Fibroblast of upper back skin (primary cell): ENCODE data around the gene LRRC2.
"Not testable (repeated sequence)": the region's sequence is repeated elsewhere in the genome, so short reads cannot be mapped to it uniquely, and the experiment has no call there.

ENCODE experiments used
- DNase-seq: peaks from one replicate; pipeline ENCODE4 v3.0.0-alpha.2; 2013

LRRC2 gene

GRCh38 chr3:46494491-46494890 lies 71.6 kb downstream of the LRRC2 start:
- DNase-seq: not testable (repeated sequence)

DNA sequence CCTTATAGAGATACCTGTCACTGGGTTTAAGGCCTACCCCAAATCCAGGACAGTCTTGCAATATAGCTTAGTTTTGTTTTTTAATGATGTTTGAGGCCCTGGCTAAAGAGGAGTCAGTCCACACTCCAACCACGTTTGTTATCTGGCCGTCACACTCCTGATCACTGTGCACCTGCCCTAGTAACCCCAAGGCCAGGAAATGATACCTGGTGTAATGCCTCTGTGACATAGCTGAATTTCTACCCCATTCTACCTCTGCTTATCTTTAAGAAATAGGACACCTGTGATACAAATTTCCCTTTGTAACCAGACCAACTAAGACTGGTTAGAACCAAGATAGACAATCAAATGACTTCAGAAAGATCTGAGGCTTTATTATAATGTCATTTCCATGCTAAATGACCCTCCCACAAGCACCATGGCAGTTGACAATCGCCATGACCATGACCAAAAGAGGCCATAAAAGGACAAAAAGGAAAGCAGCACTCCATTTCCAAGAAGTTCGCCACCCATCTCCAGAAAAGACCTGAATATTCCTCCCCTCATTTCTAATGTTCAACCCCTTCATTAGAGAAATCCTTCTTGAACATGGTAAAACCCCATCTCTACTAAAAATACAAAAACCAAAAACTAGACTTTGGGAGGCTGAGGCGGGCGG lies 73.1 kb downstream of the LRRC2 start:
- no peak for DNase-seq

DNA sequence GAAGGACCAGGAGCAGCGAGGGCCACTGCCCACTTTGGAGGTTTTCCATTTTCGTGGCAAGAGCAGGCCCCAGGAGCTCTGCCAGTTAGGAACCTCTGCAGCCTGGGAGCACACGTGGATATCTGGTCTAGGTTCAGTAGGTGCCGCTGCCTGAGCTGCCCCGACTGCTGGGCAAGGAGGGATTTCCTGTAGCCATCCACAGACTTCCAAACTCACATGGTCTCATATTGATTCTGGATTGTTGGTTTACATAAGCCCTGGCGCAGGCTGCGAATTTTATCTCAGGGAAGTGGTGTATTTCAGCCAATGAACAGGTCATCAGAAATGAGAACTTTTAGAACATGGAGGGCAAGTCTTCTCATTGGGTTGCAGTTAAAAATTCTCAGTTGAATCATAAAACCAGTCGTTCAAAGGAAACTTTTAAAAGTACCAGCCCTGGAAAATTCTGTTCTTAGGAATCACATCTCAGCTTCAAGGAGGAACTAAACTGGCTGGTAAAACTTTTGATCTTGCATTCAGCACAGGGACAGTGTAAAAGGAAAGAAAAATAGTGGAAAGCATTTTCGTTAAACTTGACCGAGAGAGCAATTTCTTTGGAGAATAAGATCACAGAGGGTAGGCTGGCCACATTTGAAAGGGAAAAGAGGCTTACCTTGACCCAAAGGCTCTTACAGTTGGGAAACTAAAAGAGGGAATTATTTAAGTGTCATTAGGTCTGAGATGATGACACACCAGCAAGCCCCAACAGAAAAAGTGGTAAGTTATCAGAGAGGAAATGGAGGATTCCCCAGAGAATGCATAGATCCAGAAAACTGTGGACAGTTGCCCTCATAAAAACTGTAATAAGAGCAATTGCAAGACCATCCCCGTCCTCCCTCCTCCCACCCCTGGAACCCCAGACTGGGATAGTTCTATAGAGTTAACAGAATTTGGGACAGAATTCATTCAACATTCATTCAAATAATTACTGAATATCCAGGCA lies 74.7 kb downstream of the LRRC2 start:
- DNase-seq: no peak

DNA sequence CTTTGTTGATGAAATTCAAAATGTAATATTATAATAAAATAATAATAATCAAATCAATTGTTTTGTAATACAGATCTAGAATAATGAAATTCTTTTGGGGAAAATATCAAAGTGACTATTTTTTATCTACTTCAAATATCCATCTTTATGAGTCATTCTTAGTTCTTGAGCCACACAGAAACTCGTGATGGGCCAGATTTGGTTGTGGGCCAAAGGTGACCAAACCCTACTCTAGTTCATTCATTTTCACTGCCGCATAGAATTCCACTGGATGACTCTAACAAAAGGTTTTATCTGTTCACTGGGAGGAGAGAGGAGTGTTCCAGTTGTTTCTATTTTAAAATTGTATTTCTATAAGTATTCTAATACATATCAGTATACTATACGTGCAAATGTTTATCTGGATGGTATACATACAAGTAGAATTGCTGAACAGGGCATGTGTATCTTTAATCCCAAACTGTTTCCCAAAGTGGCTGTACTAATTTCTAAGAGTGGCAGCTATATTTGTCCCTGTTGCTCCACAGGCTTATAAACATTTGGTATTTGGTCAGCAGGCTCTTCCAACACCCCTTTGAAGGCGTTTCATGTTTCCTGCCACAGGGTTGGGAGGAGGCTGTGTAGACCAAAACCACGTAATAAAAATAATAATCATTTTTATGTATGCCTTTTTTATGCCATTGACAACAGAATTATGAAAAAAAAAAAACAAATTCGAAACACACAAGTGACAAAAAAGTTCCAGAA lies 75.6 kb downstream of the LRRC2 start:
- no peak for DNase-seq

GRCh38 chr3:46489875-46490274 lies 76.2 kb downstream of the LRRC2 start:
- DNase-seq: peak; percentile 52

DNA sequence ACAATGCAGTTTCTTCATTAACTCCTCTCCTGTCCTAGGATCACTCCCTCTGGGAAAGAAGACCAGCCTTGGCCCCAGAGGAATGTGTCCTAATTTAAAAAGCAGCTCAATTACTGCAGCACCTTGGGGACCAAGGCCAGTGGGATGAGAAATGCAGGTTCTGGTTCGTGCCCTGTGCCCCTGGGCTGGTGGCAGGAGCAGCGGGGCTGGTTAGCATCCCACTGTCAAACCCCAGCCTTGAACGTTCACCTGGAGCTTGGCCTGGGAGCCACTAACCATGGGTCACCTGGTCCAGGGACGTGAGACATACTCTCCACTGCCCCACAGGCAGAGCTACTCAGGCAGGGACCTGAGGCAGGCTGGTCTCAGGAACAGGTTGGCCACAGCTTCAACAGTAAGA lies 76.7 kb downstream of the LRRC2 start:
- DNase-seq: no peak

GRCh38 chr3:46488735-46489361 lies 77.3 kb downstream of the LRRC2 start:
- peak; percentile 85 for DNase-seq

DNA sequence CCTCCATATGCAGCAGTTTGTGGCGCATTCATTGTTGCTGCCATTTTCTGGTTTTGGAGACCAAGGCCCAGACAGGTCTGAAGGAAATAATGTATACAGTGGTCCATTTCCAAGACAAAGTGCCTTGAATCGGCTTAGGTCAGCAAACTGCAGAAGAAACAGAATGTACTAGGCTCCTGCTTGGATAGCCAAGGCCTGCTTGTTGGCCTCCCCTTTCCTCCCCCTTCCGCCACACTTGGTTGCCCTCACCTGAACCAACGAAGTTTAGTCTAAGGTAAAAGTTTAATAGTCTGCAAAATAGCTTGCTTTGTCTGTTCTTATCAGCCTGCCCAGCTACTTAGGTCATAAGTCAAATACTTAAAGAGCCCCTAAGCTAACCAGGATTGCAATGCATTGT lies 80.3 kb downstream of the LRRC2 start:
- DNase-seq: no peak

GRCh38 chr3:46484911-46485778 lies 81.0 kb downstream of the LRRC2 start:
- DNase-seq: no peak

DNA sequence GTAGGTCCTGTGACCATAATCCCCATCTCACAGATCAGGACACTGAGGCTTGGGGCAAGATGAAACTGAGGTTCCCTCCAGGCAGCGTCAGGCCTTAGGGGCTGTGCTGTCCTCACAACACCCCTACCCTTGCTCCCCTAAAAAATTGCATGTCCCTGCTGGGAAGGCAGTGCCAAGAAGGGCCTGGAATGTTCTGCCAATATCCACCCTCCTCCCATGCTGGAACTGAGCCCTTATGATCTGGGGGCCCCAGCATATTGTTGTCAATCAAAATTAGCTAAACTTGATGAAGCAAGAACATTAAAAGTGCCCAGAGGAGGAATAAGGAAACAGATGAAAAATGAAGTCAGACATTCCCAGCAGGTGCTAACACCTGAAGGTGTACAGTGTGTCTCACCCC lies 81.7 kb downstream of the LRRC2 start:
- no peak for DNase-seq

DNA sequence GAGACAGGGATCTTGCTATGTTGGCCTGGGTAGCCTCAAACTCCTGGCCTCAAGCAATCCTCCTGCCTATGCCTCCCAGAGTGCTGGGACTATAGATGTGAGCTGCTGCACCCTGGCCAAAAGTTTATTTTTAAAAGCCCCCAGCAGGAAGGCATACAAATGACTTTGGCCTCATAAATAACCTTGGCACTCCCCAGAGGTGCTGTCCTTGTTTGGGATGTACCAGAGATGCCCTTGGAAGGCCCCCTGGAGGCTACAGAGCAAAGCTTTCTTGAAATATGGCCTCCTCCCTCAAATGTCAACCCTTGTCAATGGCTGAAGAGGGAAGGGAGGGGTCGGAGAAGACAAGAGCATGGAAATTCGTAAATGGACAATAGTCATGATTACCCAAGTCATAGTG lies 82.3 kb downstream of the LRRC2 start:
- no peak for DNase-seq

DNA sequence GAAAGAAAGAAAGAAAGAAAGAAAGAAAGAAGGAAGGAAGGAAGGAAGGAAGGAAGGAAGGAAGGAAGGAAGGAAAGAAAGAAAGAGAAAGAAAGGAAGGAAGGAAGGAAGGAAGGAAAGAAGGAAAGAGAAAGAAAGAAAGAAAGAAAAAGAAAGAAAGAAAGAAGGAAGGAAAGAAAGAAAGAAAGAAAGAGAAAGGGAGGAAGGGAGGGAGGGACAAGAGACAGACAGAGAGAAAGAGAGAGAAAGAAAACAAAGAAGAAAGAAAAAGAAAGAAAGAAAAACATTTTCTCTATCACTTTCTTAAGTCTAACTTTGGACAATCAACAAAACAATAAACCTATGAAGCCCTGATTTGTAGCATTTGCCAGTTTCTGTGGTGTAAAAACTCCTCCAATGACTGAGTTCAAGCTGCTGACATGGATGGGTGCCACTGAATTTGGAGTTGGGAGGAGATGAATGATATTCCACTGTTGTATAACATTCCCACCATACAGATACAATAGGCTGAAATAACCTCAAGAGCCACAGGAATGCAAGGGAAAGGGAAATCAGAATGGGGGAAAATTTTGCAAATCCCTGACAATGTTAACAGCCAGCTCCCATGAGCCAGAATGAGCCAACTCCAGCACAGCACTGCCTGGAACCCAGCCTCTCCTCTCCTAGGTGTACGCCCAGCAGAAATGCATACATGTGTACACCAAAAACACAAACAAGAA lies 83.3 kb downstream of the LRRC2 start:
- DNase-seq: peak; percentile 96

DNA sequence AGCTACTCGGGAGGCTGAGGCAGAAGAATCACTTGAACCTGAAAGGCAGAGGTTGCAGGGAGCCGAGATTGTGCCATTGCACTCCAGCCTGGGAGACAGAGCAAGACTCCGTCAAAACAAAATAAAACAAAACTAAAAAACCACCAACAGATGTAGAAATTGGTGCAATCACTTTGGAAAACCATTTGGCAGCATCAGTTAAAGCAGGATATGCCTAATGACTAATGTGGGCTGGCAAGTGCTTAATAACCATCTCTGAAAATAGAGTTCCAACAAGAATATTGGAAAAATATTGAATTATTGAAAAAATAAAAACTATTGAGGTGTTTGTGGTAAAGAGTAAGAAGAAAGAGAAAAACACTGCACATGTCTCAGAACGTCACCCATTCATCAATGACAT lies 84.5 kb downstream of the LRRC2 start:
- no peak for DNase-seq

GRCh38 chr3:46480491-46481195 lies 85.5 kb downstream of the LRRC2 start:
- DNase-seq: no peak

DNA sequence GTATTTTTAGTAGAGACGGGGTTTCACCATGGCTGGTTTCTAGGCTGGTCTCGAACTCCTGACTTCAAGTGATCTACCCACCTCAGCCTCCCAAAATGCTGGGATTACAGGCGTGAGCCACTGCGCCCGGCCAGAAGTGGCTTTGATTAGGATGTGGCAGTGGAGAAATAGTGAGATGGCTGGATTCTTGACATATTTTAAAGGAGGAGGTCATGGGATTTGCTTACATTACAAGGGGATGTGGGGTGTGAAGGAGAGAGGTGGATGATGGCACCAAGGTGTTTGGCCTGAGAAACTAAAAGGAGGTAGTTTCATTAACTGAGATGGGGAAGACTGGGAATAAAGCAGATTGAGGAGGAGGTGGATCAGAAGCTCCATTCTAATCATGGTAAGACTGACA lies 86.4 kb downstream of the LRRC2 start:
- DNase-seq: no peak

DNA sequence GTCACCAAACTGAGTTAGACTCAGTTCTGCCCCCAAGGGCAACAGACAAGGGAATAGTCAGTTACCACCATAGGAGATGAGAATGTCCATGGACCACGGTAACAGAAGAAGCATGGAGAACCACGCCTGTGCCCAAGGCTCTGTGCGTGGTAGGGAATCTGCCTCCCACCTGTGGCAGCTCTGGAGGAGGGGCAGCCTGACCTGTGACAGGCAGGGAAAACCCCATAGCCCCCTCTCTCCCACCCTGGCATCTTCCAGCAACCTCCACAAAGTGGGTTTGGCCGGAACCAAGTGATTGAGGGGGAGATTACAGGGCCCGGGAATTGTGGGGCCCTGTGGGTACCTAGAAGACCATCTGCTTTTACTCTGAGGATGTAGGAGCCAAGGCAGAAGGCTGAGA lies 87.1 kb downstream of the LRRC2 start:
- DNase-seq: no peak

GRCh38 chr3:46478341-46478740 lies 87.8 kb downstream of the LRRC2 start:
- no peak for DNase-seq

- DNase-seq: no peak
Observed at GRCh38 chr3:46477756-46478155, 88.3 kb downstream of the LRRC2 start.

DNA sequence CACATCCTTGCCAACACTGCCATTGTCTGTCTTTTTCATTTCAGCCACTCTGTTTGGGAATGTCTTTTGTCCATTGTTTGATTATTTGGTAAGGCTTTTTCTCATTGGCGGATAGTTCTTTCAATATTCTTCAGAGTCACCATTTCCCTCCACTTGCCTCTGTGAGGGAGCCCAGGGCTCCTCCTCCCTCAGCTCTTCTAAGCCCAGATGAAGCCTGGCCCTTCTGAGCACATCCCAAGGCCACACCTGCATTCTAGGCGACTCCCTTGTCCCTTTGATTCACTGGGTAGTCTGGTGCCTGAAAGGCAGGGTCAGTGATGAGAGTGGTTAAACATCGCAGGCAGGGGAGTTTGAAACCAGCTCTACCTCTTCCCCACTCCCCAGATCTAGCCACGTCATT lies 89.0 kb downstream of the LRRC2 start:
- DNase-seq: no peak

DNA sequence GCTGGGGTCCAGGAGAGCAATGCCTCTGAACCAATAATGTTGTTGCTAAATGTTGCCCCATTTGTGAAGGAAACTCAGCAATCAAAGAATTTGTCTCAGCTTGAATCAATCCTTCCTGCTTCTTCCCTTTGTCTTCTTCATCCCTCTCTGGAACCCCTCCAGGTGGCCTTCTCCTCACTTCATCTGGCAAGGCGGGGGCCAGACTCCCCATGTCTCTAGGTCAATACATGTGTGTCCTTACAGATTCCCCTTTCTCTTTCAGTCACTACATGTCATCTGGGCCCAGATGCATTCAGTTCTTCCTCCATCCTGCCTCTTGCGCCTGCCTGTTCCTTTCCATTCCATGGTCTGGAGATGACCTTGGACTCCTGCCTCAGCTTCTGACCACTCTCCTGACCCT lies 93.4 kb downstream of the LRRC2 start:
- no peak for DNase-seq
